Colonic mucosa (tissue), 4 donors: ENCODE data around the gene C20orf202. TPM values are rescaled to one million over a fixed set of nuclear protein-coding genes. Genes with fewer than 3 reads are reported as not detected.

ENCODE experiments used
- DNase-seq: peaks from one replicate; pipeline ENCODE4 v3.0.0-alpha.2; 2020
- H3K27ac ChIP-seq: fragments of 200-600 bp; one replicate; pipeline ENCODE4 v1.8.0; 2021
- H3K27me3 ChIP-seq: fragments of 200-600 bp; one replicate; pipeline ENCODE4 v1.8.0; 2021
- H3K36me3 ChIP-seq: fragments of 200-600 bp; one replicate; pipeline ENCODE4 v1.8.0; 2021
- H3K4me1 ChIP-seq: fragments of 200-600 bp; one replicate; pipeline ENCODE4 v1.8.0; 2021; ENCODE audit warnings: mild to moderate bottlenecking
- H3K4me3 ChIP-seq: fragments of 200-600 bp; one replicate; pipeline ENCODE4 v1.8.0; 2021
- H3K9ac ChIP-seq, 2 donors: one replicate each; pipeline ENCODE4 v1.7.0; 2013; ENCODE audit warnings: control low read depth in 2 of 2, low read depth in 2 of 2, low read length in 2 of 2
- H3K9me3 ChIP-seq: fragments of 200-600 bp; one replicate; pipeline ENCODE4 v1.8.0; 2021
- intact Hi-C: fragments of 100-400 bp; cut with DNase I; formaldehyde crosslinking; loops from one replicate; pipeline ENCODE4 v1.14.1; 2022
- total RNA-seq, 2 donors: library from RNA; stranded (reverse); fragmentation: NEBNext Ultra II Directional in 1 of 2; extraction: Animal tissue kit (Norgen Biotek cat#: 25700) in 1 of 2; gene quantifications; one replicate each; pipeline ENCODE4 v1.2.1, GENCODE V29; 2021
- TF ChIP-seq, protein P1 (sequence below): fragments of 200-600 bp; IDR thresholded peaks from one replicate; pipeline ENCODE4 v1.8.0; 2022; ENCODE audit warnings: antibody characterized with exemption, mild to moderate bottlenecking
- donor health status: healthy.
- donor health status: DM: no; HTN: no; CAD: no.
- donor health status: DM: no; HTN: no; CAD: no.

Gene C20orf202
- total RNA-seq, 2 donors from 2014 or later: 0.19 TPM; not detected in 1

DNA sequence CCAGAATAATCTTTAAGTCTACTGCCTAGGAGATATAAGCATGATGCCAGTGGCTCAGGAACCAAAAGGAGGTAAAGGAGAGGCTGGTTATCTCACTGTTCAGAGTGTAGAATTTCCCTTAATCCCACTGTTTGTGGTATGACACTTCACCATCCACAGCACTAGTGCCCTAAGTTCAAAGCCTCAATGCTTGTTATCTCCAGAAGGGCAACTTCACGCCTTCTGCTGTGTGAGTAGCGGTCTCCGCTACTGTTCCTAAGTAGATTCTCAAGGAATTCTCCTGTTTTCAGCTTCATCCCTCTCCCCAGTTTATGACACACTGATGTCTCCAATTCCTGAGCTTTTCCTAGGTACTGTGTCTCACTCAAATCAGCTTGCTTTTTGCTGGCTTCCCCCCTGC, 49.2 kb downstream of the C20orf202 start:
- no peaks in the 10 kb centered on the region for H3K36me3 ChIP-seq
- no peak for DNase-seq
- H3K9ac ChIP-seq: no peak overlapping the region
- intact Hi-C loops: no loop called here
- H3K4me1 ChIP-seq: no peaks in the 10 kb centered on the region
- no peaks in the 10 kb centered on the region for H3K27me3 ChIP-seq
- H3K27ac ChIP-seq: no peak overlapping the region
- H3K9me3 ChIP-seq: no peaks in the 10 kb centered on the region
- TF ChIP-seq, protein P1, sequence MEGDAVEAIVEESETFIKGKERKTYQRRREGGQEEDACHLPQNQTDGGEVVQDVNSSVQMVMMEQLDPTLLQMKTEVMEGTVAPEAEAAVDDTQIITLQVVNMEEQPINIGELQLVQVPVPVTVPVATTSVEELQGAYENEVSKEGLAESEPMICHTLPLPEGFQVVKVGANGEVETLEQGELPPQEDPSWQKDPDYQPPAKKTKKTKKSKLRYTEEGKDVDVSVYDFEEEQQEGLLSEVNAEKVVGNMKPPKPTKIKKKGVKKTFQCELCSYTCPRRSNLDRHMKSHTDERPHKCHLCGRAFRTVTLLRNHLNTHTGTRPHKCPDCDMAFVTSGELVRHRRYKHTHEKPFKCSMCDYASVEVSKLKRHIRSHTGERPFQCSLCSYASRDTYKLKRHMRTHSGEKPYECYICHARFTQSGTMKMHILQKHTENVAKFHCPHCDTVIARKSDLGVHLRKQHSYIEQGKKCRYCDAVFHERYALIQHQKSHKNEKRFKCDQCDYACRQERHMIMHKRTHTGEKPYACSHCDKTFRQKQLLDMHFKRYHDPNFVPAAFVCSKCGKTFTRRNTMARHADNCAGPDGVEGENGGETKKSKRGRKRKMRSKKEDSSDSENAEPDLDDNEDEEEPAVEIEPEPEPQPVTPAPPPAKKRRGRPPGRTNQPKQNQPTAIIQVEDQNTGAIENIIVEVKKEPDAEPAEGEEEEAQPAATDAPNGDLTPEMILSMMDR: no peak
- no peak overlapping the region for H3K4me3 ChIP-seq

DNA sequence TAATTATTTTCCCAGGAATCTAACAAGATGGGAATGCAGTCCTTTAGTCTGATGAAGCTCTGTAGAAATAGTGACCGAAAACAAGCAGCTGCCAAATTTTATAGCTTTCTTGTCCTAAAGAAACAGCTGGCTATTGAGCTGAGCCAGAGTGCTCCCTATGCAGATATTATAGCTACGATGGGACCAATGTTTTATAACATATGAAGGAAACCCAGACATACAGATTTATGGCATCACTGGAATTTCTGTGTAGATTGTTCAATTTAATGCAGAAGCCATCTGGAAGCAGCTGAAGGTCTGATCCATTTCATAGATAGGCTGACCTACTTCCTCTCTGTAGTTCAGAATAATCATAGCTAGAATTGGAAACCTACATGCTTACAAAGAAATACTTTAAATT, 51.0 kb downstream of the C20orf202 start:
- no peak overlapping the region for H3K27ac ChIP-seq
- H3K4me3 ChIP-seq: no peak overlapping the region
- intact Hi-C loops: no loop called here
- TF ChIP-seq, protein P1: no peak
- H3K4me1 ChIP-seq: no peaks in the 10 kb centered on the region
- no peaks in the 10 kb centered on the region for H3K9me3 ChIP-seq
- no peak for DNase-seq
- no peaks in the 10 kb centered on the region for H3K36me3 ChIP-seq
- no peak overlapping the region for H3K9ac ChIP-seq
- H3K27me3 ChIP-seq: no peaks in the 10 kb centered on the region

DNA sequence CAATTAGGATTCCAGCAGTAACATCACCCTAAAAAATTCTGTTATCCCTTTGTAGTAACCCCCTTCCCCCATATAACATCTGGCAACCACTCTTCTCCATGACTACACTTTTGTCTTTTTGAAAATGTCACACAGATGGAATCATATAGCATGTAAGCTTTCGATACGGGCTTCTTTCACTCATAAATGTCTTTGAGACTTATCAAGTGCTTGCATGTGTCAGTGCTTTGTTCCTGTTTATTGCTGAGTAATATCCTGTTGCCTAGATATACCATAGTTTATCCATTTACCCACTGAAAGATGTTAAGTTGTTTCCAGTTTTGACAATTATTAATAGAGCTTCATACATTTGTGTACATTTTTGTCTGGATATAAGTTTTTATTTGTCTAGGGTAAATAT, 52.4 kb downstream of the C20orf202 start:
- H3K36me3 ChIP-seq: no peaks in the 10 kb centered on the region
- no peaks in the 10 kb centered on the region for H3K9me3 ChIP-seq
- H3K4me1 ChIP-seq: no peaks in the 10 kb centered on the region
- H3K27me3 ChIP-seq: no peaks in the 10 kb centered on the region
- H3K27ac ChIP-seq: no peak overlapping the region
- no peak overlapping the region for H3K9ac ChIP-seq
- H3K4me3 ChIP-seq: no peak overlapping the region
- intact Hi-C loops: no loop called here
- DNase-seq: no peak
- TF ChIP-seq, protein P1: no peak

Other genes with a start within 250 kb of the C20orf202 start
- gene RSPO4, start 201.1 kb upstream of the C20orf202 start, total RNA-seq: under 1 TPM; 0.08 to 0.12 TPM
- gene PSMF1, start 84.9 kb upstream of the C20orf202 start, total RNA-seq: 100 to 1,000 TPM; 138 to 163 TPM
- gene TMEM74B, start 18.5 kb upstream of the C20orf202 start, total RNA-seq: 1 to 10 TPM; 1.4 to 2.0 TPM
- gene RAD21L1, start 22.6 kb downstream of the C20orf202 start, total RNA-seq: not detected
- 1 to 10 TPM; 1.9 to 2.4 TPM for gene SNPH, start 62.8 kb downstream of the C20orf202 start, total RNA-seq
- 100 to 1,000 TPM; 202 to 345 TPM for gene SDCBP2, start 125.7 kb downstream of the C20orf202 start, total RNA-seq
- gene FKBP1A, start 189.6 kb downstream of the C20orf202 start, total RNA-seq: 100 to 1,000 TPM; 307 to 310 TPM